Fibroblast of peridontal ligament (primary cell): ENCODE results near the gene SPON1.
A peak's percentile ranks its signal among the peaks of the same experiment; 100 is the strongest.
"Not testable (repeated sequence)": the region's sequence is repeated elsewhere in the genome, so short reads cannot be mapped to it uniquely, and the experiment has no call there.

Experiments used
- DNase-seq: peaks from one replicate; pipeline ENCODE4 v3.0.0-alpha.2; 2010; ENCODE audit errors: extremely low read depth

SPON1 gene

DNA sequence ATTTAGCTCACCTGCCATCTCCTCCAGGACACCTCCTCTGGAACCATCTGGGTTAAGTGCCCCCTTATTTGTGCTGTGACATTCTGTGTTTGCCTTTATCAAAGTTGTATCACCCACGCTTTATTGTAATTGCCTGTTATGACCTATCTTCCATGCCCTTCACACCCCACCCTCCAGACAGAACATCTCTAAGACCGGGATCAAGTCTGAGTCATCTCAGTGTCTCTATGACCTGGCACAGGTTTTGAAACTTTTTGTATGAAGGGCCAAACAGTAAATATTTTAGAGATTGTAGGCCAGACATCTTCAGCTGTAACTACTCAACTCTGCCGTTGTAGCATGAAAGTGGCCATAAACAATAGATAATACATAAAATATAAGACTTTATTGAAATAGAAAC, 161.8 kb downstream of the SPON1 start:
- DNase-seq: no peak

DNA sequence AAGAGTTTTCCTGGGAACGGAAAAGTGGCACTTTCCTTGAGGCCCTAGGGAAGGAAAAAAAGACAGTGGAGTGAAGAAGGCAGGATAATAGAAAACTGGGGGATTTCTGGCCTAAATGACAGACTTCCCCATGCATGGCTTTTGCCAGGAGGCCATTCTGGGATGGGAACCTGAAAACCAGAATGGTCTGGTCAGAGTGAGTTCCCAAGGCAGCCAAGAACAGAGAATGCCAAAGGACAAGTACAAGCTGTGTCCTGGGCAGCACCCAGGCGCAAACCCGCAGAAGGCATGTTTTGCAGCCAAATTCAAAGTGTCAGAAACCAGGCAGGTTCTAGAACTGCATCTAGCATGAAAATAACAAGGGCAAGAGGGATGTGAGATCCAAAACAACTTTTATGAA, 162.4 kb downstream of the SPON1 start:
- DNase-seq: no peak

DNA sequence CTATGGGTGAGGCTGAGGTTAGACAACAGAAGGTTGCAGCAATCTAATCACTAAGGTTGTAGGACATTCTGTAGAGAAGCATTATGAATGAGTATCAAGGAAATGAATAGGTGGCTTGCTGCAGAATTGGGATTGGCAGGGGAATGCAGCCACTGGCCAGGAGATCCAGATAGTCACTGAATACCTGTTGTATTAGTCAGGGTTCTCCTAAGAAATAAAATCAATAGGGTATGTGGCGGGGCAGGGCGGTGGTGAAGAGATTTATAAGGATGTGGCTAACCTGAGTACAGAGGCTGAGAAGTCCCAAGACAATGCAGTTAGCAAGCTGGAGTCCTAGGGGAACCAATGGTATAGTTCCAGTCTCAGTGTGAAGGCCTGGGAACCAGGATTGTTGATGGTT, 163.0 kb downstream of the SPON1 start:
- no peak for DNase-seq

DNA sequence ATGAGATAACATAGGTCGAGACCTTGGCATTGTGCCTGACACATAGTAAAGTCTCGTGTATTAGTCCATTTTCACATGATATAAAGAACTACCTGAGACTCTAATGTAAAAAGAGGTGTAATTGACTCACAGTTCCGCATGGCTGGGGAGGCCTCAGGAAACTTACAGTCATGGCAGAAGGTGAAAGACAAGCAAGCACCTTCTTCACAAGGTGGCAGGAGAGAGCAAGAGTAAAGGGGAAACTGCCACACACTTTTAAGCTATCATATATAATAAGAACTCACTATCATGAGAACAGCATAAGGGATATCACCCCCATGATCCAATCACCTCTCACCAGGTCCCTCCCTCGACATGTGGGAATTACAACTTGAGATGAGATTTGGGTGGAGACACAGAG, 165.2 kb downstream of the SPON1 start:
- no peak for DNase-seq

DNA sequence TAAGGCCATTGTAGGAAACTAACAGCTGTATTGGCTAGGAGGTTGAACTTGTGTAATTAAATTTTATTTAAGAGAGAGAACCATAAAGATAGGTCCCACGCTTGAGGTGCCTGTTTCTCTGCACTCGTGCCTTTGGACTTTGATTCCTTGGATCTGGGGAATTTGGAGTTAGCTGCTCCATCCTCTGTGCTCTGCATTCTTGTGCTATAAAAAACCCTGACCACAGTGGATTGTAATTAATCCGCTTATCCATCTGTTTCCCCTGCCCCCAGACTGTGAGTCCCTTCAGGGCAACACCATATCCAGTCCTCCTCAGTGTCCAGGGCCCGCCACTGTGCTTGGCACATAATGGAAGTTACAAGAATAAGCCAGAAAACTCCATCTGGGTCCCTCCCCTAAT, 169.8 kb downstream of the SPON1 start:
- peak; percentile 31 for DNase-seq

DNA sequence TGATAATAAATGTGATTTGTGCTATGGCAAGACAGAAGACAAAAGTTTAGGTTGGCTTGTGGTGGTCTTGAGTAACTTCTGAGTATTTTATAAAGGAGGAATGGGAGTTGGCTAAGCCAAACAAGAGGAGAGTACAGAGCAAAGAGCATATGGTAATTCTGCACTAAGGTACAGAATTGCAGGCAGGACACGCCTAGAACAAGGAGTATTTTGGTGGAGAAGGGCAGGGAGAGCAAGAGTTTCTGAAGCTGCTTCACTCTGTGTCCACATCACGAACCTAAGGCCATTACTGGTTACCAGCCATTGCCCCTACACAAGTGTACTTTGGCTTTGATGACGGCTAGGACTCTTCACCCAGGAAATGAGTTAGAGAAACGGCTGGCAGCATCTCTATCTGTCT, 170.9 kb downstream of the SPON1 start:
- no peak for DNase-seq

DNA sequence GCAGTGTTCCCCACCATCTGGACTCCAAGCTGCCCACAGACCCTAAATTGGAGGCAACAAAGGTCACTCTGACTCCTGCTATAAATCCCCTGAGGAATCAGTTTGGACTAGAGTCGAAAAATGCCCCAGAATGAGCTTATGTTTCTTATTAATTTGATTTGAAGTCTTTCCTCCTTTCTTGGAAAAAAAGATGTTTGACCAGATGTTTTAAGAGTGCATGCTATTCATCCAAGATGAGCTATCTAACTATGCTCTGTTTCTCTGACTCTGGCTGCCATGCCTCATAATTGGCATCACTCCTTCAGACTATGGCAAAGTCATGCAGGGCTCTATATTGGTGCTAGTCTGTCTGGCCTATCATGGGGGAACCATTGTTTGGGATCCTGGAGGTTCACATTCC, 174.0 kb downstream of the SPON1 start:
- no peak for DNase-seq

DNA sequence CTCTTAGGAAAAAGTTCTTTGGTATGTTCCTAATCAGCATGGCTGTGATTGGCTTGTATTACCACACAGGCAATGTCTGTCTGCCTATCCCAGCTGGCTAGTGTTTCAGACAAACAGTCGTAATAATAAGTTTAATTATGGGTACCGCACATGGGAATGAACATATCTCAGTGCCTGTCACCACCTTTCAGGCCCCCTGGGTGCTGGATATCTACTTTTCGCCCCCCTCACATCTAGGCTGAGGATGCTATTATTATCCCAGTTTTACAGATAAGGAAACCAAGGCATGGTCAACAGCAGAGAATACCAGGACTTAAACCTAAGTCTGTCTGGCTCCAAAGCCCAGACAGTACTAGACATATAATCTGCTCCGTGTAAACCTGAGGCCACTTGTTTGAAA, 174.8 kb downstream of the SPON1 start:
- no peak for DNase-seq

DNA sequence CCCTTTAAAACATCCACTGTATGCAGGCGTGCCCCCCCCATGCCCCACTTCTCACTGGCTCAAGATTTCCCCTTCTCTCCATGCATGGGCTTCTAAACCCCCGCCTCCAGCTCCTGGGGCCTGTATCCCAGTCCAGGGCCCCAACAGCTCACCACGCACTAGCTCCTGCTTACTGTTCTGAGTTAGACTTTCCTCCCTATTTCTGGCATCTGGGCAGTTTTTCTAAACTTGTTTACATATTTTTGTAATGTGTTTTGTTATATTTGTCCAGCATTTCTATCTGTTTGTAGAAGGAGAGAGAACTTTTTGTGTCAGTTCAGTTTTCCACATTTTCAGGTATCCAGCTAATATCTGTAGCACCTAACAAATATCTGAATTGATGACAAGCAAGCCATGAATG, 178.5 kb downstream of the SPON1 start:
- no peak for DNase-seq

DNA sequence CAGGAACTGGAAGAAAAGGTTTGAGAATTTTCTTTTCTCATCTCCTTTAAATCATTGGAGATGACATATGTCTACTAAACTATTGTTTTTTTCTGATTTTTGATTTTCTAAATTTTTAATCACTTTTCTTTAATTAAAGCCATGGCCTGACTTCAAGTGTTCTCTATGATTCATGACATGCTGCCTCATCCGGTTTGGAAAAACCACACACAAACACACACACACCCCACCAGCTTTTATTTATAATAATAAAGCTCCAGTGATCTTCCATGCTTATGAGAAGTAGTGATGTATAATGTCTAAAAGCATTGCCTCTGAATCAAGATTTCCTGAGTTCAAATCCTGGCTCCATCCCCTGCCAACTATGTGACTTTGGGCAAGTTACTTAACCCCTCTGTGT, 179.2 kb downstream of the SPON1 start:
- DNase-seq: no peak

DNA sequence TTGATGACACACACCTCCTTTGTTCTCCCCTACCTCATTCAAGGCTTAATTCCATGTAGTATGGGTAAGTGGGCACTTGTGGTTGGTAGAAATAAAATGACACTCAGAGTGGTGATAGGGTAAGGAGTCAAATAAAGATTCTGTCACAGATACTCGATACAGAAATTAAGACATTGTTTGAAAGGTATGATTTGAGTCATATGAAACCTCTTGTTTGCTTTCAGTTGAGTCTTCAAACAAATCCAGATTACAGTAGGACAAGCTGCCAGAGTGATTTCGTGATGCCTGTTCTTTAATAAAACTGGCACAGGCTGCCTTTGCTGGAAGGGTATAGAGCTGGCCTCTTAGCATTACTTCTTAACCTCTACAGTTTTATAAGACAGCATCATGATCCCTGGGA, 182.4 kb downstream of the SPON1 start:
- DNase-seq: no peak

DNA sequence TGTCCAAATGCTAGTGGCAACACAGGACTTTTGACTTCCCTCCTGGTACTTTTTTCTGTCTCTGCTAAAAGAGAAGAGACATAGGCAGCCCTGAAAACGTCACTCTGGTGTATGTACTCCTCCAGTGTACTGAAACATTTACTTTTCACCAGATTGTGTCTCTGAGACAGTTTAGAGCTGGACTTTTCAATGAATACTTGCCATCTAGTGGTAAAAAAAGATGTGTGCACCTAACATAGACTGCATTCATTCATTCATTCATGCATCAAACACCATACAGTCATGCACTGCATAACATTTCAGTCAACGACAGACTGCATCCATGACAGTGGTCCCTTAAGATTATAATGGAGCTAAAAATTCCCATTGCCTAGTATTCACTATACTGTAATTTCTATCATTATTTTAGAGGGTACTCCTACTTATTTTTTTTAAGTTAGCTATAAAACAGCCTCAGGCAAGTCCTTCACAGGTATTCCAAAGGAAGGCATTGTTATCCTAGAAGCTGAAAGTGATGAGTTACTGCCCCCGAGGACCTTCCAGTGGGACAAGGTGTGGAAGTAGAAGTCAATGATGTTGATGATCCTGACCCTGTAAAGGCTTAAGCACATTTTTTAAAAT, 186.2 kb downstream of the SPON1 start:
- peak; percentile 63 for DNase-seq

DNA sequence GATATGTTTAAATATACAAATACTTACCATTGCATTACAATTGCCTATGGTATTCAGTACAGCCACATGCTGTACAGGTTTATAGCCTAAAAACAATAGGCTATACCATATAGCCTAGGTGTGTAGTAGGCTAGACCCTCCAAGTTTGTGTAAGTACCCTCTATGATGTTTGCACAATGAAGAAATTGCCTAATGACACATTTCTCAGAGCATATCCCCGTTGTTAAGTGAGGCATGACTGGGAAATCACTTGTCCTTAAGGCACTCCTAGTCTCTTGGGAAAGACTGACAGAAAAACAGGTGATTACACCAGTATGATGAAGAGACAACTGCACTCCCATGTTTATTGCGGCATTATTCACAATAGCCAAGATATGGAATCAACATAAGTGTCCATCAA, 187.2 kb downstream of the SPON1 start:
- DNase-seq: no peak

DNA sequence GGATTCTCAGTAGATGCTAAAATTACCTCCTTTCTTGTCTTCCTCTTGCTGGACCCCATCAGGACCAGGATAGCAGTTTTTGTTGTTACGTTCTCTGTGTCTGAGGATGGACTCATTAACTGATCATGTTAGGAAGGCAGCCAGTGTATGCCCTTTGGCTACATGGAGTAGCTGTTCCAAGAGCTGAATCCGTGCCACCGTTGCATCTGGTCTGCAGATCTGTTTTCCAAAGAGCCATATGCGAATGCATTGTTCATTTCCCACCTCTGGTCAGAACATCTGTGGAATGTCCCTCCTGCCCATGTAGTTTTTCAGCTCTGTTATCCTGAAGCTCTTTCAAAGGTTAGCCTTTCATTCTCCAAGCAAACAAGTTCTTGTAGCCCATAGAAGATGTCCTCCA, 188.4 kb downstream of the SPON1 start:
- no peak for DNase-seq

DNA sequence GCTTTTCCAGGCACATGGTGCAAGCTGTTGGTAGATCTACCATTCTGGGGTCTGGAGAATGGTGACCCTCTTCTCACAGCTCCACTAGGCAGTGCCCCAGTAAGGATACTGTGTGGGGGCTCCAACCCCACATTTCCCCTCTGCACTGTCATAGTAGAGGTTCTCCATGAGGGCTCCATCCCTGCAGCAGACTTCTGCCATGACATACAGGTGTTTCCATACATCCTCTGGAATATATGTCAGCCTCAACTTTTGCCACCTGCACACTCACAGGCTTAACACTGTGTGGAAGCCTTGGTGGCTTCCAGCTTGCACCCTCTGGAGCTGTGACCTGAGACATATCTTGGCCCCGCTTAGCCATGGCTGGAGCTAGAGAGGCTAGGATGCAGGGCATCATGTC, 191.6 kb downstream of the SPON1 start:
- not testable (repeated sequence) for DNase-seq

DNA sequence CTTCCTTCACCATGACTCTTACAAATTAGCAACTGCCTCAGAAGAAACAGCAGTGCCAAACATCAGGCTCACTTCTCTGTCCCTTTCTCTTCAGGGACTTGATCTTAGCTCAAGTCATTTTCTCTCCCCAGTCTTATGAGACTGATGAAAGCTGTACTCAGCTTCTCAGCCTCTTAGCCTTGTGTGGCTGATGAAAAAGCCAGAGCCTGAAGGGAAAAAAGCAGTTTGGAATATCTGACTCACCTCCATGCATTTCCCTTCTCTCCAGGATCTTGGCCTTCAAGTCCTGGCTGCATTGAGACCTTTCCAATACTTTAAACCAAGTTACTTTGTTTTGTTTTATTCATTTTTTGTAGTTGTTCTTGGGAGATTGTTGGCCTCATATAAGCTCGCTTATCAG, 195.9 kb downstream of the SPON1 start:
- no peak for DNase-seq

DNA sequence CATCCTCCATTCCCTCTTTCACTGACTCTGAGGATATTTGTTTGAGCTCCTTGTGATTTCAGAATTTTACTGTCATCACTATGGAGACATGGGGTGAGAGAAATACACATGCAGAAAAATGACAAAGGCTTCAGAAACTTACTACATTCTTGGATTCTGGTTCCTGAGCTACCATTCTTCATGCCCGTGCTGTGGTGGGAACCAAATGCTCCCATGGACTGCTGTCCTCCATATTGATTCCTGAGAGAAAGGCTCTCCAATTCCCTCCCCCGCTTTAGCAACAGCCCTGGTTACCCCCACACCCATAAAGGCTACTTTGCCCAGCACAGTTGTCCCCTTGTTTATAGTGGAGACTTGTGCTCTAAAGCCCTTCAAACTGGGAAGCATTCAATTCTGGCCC, 201.1 kb downstream of the SPON1 start:
- DNase-seq: no peak

DNA sequence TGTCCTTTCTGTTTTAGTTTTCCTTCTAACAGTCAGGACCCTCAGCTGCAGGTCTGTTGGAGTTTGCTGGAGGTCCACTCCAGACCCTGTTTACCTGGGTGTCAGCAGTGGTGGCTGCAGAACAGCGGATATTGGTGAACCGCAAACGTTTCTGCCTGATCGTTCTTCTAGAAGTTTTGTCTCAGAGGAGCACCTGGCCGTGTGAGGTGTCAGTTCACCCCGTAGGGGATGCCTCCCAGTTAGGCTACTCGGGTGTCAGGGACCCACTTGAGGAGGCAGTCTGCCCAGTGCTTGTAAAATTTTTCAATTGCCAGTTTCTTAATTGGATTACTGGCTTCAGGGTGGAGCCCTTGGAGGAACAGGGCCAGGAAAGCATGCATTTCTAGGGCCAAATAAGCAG, 211.2 kb downstream of the SPON1 start:
- not testable (repeated sequence) for DNase-seq

DNA sequence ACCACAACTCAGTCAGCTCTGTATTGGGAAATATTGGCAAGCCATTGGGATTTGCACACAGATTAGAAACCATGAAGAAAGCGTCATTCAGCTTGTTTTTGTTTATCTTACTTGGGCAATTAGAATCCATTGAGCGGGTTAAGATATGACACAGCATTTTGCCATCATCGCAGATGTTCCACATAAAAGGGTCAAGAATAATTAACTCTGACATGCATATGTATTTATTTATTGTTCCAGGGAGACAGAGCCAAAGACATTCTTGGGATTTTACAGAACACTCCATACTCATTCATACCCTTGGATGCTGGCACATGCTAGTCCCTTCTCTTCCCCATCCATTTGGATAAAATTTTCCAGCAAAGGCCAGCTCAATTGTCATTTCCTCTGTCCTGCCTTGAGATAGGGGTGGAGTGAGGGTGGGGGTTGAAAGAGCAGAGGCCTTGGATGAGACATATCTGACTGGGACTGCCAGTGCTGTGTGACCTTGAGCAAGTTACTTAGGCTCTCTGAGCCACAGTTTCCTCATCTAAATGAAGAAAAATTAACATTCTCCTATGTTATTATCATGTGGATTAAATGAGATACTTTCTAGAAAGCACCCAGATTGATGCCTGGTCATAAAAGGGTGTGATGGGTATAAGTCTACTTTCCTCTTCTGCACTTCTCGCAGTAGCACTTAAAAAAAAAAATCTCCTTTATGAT, 216.7 kb downstream of the SPON1 start:
- peak; percentile 97 for DNase-seq

DNA sequence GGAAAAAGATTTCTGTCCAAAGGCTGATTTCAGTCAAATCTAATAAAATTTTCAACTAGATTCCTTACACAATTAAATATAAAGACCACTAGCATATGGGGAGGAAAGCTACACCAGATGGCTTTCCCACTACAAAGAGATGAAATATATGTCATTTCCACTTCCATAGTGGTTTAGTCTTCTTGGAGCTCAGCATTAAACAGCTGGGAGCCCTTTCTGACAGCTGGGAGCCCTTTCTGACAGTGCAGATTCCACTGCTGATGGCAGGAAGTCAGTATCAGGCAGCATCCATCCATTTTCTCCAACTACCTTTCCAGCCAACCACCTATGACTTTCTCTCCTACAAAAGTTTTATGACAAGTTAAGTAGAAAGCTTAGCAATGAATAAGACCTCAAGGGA, 218.6 kb downstream of the SPON1 start:
- DNase-seq: no peak

DNA sequence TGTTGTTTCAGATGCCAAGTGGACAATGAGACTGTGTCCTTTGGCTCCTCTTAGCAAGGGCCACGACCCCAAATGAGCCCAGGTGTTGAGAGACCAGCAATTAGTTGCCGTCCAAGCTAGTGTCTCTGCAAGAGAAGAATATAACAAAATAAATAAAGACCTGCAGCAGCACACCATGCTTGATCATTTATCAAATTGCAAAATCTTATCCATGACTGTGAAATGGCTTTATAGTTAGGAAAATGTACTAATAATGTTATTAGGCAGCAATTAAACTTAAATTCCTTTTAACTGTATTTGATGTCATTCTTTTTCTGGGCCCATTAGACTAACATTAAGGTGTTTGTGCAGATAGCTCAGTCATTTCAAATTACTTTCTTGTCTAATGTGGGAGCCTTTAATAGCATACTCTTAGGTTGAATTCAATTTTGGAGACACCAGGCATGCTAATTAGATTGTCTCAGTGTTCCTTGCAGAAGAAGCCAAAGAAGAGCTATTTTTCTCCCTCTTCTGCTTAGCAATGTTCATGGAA, 220.4 kb downstream of the SPON1 start:
- no peak for DNase-seq

DNA sequence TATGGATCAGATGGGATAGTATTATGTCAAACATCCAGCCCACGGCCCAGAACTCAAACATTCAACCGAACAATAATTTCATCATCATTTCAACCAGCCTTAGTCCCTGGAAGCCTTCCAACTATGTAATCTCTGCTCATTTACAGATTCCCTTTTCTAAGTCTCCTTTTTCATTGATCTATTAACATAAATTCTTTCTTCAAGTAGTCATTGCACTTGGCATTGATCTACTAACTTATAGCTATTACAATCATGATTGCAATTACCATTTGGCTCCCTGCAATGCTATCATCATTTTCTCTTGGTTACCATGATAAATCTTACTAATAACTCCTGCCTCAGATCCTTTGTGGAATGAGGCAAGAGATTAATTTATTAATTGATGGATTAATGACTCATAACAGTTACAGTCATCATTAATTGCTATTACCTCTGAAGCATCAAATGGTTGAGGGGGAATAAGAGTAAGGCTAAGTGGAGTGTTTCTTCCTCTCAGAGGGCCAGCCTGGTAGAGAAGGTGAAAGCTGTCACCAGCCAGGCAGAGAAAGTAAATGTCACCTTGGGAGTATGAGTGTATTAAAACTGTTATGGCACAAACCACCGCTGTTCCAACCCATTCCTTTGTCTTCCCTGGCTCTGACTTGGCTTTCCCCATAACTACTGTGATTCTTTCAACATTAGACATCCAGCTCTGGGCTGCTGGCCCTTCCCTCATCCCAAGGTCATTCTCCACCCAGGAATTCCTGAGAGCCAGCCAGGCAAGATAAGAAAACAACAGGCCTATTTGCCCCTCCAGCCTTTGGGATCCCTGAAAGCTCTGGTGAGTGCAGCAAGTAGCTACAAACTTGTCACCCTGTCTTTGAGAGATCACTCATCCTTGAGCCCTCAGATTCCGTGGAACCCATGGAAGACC, 221.8 kb downstream of the SPON1 start:
- DNase-seq: peak; percentile 52

DNA sequence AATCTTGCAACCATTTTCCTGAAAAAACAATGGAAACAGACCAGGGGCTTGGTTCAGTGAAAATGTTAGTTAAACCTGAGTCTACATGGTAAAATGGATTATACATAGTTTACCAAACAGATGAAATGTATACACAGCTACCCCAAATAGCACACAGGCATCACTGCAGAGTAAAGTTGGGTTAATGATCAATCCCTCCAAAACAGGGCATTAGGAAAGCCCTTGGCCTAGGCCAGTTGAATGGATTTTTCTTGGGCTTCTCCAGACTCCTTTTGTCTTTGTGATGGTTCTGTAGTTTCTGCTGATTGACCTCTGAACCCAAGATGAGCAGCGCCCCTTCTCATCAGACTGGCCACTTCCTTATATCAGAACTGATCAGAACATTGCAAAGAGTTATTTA, 222.9 kb downstream of the SPON1 start:
- DNase-seq: no peak
